ENCODE measurements around the gene BDH2.

The BDH2 gene

GRCh38 chr4:103099691-103100392, at the start of gene BDH2:
Gene BDH2 (minus strand): TSS chr4:103099834. CDS start chr4:103096254, 3,580 bp downstream.
- DNase-seq: peak; percentile 58

GRCh38 chr4:103144926-103145325, 45.3 kb upstream of the BDH2 start:
- DNase-seq: no peak

- DNase-seq: no peak
Observed at GRCh38 chr4:103137446-103137827, 37.8 kb upstream of the BDH2 start.

GRCh38 chr4:103136671-103137445, 37.2 kb upstream of the BDH2 start:
- DNase-seq: no peak

GRCh38 chr4:103129174-103129573, 29.5 kb upstream of the BDH2 start:
- DNase-seq: no peak

GRCh38 chr4:103126126-103126525, 26.5 kb upstream of the BDH2 start:
- no peak for DNase-seq

GRCh38 chr4:103123114-103123513, 23.5 kb upstream of the BDH2 start:
- no peak for DNase-seq

GRCh38 chr4:103118166-103118565, 18.5 kb upstream of the BDH2 start:
- DNase-seq: no peak

- no peak for DNase-seq
Observed at GRCh38 chr4:103111598-103111997, 12.0 kb upstream of the BDH2 start.

GRCh38 chr4:103108542-103108941, 8.9 kb upstream of the BDH2 start:
- no peak for DNase-seq

- DNase-seq: no peak
Observed at GRCh38 chr4:103105558-103106356, 6.1 kb upstream of the BDH2 start.

- DNase-seq: no peak
Observed at GRCh38 chr4:103104886-103105285, 5.3 kb upstream of the BDH2 start.

GRCh38 chr4:103100691-103101090, 1.1 kb upstream of the BDH2 start:
- no peak for DNase-seq

GRCh38 chr4:103098756-103099440, 736 bp downstream of the BDH2 start:
- no peak for DNase-seq

- DNase-seq: no peak
Observed at GRCh38 chr4:103098341-103098740, 1.3 kb downstream of the BDH2 start.

GRCh38 chr4:103097112-103097511, 2.5 kb downstream of the BDH2 start:
- DNase-seq: no peak

GRCh38 chr4:103095080-103095479, 4.6 kb downstream of the BDH2 start:
- DNase-seq: no peak

GRCh38 chr4:103092245-103092644, 7.4 kb downstream of the BDH2 start:
- DNase-seq: no peak

GRCh38 chr4:103091601-103092223, 7.9 kb downstream of the BDH2 start:
- DNase-seq: no peak

- no peak for DNase-seq
Observed at GRCh38 chr4:103089481-103089880, 10.2 kb downstream of the BDH2 start.

- no peak for DNase-seq
Observed at GRCh38 chr4:103086551-103086950, 13.1 kb downstream of the BDH2 start.

GRCh38 chr4:103085555-103086196, 14.0 kb downstream of the BDH2 start:
- no peak for DNase-seq

Data from NCI-H774 (cell line).